Transverse colon (tissue), 4 donors: ENCODE data around the gene RAP1GDS1. TPM values are rescaled to one million over a fixed set of nuclear protein-coding genes. Genes with fewer than 3 reads are reported as not detected.

Experiments
- DNase-seq: peaks from one replicate; pipeline ENCODE4 v3.0.0-alpha.2; 2019
- H3K27ac ChIP-seq, 4 donors: fragments of 200-600 bp; sonication (generic); 2 replicates each; pipeline ENCODE4 v1.5.1; 2016 to 2018; ENCODE audit warnings: inconsistent platforms in 4 of 4
- H3K27me3 ChIP-seq: fragments of 200-600 bp; sonication (generic); 2 replicates; pipeline ENCODE4 v1.5.1; 2017; ENCODE audit warnings: inconsistent platforms
- H3K36me3 ChIP-seq, 4 donors: fragments of 200-600 bp; sonication (generic); 2 replicates each; pipeline ENCODE4 v1.5.1; 2017 to 2019; ENCODE audit warnings: inconsistent platforms in 4 of 4
- H3K4me1 ChIP-seq, 4 donors: fragments of 200-600 bp; sonication (generic); 2 replicates each; pipeline ENCODE4 v1.5.1; 2017 to 2020; ENCODE audit warnings: inconsistent platforms in 4 of 4
- H3K4me3 ChIP-seq, 4 donors: fragments of 200-600 bp; sonication (generic); 1 replicate in 1 of 4; 2 replicates in 3 of 4; pipeline versions ENCODE4 v1.5.1 to v1.6.1; 2017 to 2019; ENCODE audit warnings: inconsistent platforms in 4 of 4
- H3K9me3 ChIP-seq, 2 donors: fragments of 200-600 bp; sonication (generic); 2 replicates each; pipeline ENCODE4 v1.5.1; 2017 to 2019; ENCODE audit warnings: inconsistent platforms in 2 of 2
- EP300 ChIP-seq: sonication (generic); formaldehyde crosslinking; IDR thresholded peaks from one replicate; pipeline ENCODE4 v1.6.1; 2017; ENCODE audit warnings: antibody characterized with exemption, low read depth
- POLR2A ChIP-seq: fragments of 450-650 bp; IDR thresholded peaks from one replicate; pipeline ENCODE4 v1.6.1; 2016; ENCODE audit warnings: antibody characterized with exemption, mild to moderate bottlenecking, moderate library complexity
- POLR2AphosphoS5 ChIP-seq, 3 donors: sonication (generic); formaldehyde crosslinking; IDR thresholded peaks; one replicate each; pipeline ENCODE4 v1.6.1; 2016; ENCODE audit warnings: antibody characterized with exemption in 3 of 3
- whole genome bisulfite sequencing, 2 donors: methylation state at CpG; one replicate each; pipeline ENCODE4 v1.1.5; 2018; ENCODE audit warnings: low coverage in 1 of 2; 5-methylcytosine and 5-hydroxymethylcytosine counted together
- in situ Hi-C, 4 donors: fragments of 200-750 bp; cut with MboI; loops; one replicate each; pipeline versions ENCODE4 v1.15.0 to v1.15.1; 2017; ENCODE audit warnings: low sequenced_read_pairs in 3 of 4, low pct_ligation_motif_present in 1 of 4, low pct_unique_long_range_greater_than_20kb in 1 of 4
- intact Hi-C: fragments of 100-400 bp; cut with DNase I; formaldehyde crosslinking; loops from one replicate; pipeline ENCODE4 v1.15.1; 2023; ENCODE audit warnings: low total_unique reads
- total RNA-seq, 4 donors: library from RNA; depleted of rRNA; stranded (reverse); fragments of >200 nt; gene quantifications; one replicate each; pipeline ENCODE4 v1.1.0, GENCODE V29; 2016
- TF ChIP-seq, protein P1 (sequence below), 5 experiments: fragments of 200-600 bp in 3 of 5; fragments of 450-650 bp in 2 of 5; sonication (generic) in 3 of 5; IDR thresholded peaks; 1 replicate in 2 of 5; 2 replicates in 3 of 5; pipeline ENCODE4 v1.5.1; 2016 to 2017; ENCODE audit warnings: antibody characterized with exemption in 5 of 5, inconsistent platforms in 3 of 5, mild to moderate bottlenecking in 2 of 5, moderate library complexity in 1 of 5

RAP1GDS1 gene
- total RNA-seq, 4 donors from 2014 or later = 6.7 to 44.3 (median 34.2) TPM

DNA sequence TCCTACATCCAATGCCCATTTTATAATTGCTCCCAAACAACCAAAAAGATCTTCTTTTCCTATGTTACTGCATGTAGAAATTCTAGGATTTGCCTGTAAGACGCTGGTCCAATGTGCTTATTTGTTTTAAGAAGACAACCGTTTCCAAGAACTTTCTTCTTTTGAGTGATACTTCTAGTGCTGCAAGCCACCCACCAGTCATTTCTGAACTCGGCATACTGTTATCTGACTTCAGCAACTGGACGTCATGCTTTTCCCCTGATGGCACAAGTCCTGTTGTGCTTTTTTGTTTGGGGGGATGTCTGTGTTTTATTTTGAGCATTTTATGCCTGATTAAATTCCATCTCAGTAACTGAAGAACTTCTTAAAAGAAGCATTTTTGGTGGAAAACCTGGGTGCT lies 16.0 kb upstream of the RAP1GDS1 start:
- TF ChIP-seq, protein P1, sequence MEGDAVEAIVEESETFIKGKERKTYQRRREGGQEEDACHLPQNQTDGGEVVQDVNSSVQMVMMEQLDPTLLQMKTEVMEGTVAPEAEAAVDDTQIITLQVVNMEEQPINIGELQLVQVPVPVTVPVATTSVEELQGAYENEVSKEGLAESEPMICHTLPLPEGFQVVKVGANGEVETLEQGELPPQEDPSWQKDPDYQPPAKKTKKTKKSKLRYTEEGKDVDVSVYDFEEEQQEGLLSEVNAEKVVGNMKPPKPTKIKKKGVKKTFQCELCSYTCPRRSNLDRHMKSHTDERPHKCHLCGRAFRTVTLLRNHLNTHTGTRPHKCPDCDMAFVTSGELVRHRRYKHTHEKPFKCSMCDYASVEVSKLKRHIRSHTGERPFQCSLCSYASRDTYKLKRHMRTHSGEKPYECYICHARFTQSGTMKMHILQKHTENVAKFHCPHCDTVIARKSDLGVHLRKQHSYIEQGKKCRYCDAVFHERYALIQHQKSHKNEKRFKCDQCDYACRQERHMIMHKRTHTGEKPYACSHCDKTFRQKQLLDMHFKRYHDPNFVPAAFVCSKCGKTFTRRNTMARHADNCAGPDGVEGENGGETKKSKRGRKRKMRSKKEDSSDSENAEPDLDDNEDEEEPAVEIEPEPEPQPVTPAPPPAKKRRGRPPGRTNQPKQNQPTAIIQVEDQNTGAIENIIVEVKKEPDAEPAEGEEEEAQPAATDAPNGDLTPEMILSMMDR (IDR thresholded peaks at IDR 0.05) = no peak
- TF ChIP-seq EP300 (no peak), POLR2AphosphoS5 (IDR thresholded peaks at IDR 0.05) (no peak), POLR2A (no peak)
- H3K4me1 ChIP-seq = no peaks in the 10 kb centered on the region
- in situ Hi-C loops (no loop called here), intact Hi-C loops (no loop called here)
- H3K36me3 ChIP-seq = no peaks in the 10 kb centered on the region
- no peak overlapping the region for H3K27ac ChIP-seq
- no peaks in the 10 kb centered on the region for H3K27me3 ChIP-seq
- 76 to 79% methylated on average over 4 of the region's 4 CpGs for WGBS, 2 donors
- DNase-seq = no peak
- H3K4me3 ChIP-seq = no peak overlapping the region
- no peaks in the 10 kb centered on the region for H3K9me3 ChIP-seq

DNA sequence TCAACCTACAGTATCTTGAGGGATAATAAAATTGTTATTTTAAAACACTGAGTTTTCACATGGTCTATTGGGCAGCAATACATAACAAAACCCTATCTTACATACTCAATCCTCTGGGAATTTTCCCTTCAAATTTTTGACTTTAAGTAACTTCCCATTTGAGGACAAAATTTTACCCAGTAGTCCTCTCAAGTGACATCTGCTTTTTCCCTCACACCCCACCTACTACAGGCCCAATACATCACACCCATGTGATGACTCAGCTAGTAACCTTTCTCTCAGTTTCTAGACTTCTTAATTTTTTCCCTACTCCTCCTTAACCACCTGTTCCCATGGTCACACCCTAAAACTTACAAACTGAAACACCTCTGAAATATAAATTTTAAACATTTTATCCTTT lies 12.2 kb upstream of the RAP1GDS1 start:
- Histone ChIP-seq H3K4me3 (no peak overlapping the region), H3K27me3 (no peaks in the 10 kb centered on the region), H3K36me3 (no peaks in the 10 kb centered on the region), H3K9me3 (no peaks in the 10 kb centered on the region), H3K27ac (no peak overlapping the region), H3K4me1 (no peaks in the 10 kb centered on the region)
- no peak for DNase-seq
- TF ChIP-seq, protein P1 (IDR thresholded peaks at IDR 0.05) = no peak
- TF ChIP-seq EP300 = no peak
- in situ Hi-C loops (no loop called here), intact Hi-C loops (no loop called here)

DNA sequence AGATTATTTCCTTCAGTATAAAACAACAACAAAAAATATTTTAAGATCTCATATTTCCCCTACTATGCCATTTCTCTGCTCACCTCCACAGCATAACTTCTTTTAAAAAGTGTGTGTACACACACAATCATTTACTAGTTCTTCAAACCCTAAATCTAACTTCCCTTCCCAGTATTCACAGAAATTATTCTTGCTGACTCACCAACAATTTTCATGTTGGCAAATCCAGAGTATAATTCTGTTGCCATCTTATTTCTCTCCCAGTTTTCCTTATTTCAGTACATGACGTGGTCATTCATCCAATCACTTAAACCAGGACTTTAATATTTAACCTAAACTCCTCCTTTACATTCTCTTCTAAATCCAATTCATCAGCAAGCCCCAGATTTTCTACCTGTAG lies 11.4 kb upstream of the RAP1GDS1 start:
- Histone ChIP-seq H3K4me1 (no peaks in the 10 kb centered on the region), H3K36me3 (no peaks in the 10 kb centered on the region), H3K9me3 (no peaks in the 10 kb centered on the region), H3K27ac (no peak overlapping the region), H3K27me3 (no peaks in the 10 kb centered on the region), H3K4me3 (no peak overlapping the region)
- DNase-seq = no peak
- WGBS, 2 donors = 77 to 95% methylated on average over 1 of the region's 1 CpG
- intact Hi-C loops = no loop called here
- in situ Hi-C loops = no loop called here
- TF ChIP-seq POLR2AphosphoS5 (IDR thresholded peaks at IDR 0.05) = no peak
- TF ChIP-seq, protein P1 (IDR thresholded peaks at IDR 0.05) = no peak
- TF ChIP-seq EP300 = no peak
- no peak for TF ChIP-seq POLR2A

DNA sequence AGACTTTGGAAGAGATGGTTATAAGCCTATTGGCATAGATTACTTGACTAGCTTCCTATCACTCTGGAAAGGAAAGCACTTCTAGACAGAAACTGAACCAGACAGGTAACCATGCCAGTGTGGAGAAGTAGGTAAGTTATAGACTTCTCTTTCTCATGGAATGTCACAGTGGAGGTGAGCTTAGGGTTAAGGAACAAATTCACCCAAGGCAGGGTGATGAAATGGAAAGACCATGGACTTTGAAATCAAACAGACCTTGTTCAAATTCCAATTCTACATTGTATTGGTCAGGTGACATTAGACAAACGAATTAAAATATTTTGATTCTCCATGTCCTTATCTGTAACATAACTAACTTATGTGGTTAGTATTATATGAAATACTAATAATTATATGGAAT lies 7.7 kb upstream of the RAP1GDS1 start:
- in situ Hi-C loops = no loop called here
- no peak for DNase-seq
- TF ChIP-seq, protein P1 (IDR thresholded peaks at IDR 0.05) = no peak
- TF ChIP-seq POLR2A = no peak
- no peak for TF ChIP-seq POLR2AphosphoS5 (IDR thresholded peaks at IDR 0.05)
- TF ChIP-seq EP300 = no peak

More for the DNA sequence above, 7.7 kb upstream of the RAP1GDS1 start:
- Histone ChIP-seq H3K4me1 (no peaks in the 10 kb centered on the region), H3K9me3 (no peaks in the 10 kb centered on the region), H3K27ac (no peak overlapping the region), H3K27me3 (no peaks in the 10 kb centered on the region), H3K36me3 (no peaks in the 10 kb centered on the region), H3K4me3 (no peak overlapping the region)
- intact Hi-C loops = no loop called here
- WGBS, 2 donors = 45 to 57% methylated on average over 1 of the region's 1 CpG
